ENCODE results near the gene KDM5A.
A peak's percentile ranks its signal among the peaks of the same experiment; 100 is the strongest.
"Not testable (repeated sequence)": the region's sequence is repeated elsewhere in the genome, so short reads cannot be mapped to it uniquely, and the experiment has no call there.

Gene KDM5A

GRCh38 chr12:389142-390096, at the start of gene KDM5A:
KDM5A (minus strand) TSS chr12:389320; CDS start chr12:389091, 229 bp downstream.
- DNase-seq (ENCODE audit: low read depth) = peak; percentile 97

GRCh38 chr12:435737-436136, 46.6 kb upstream of the KDM5A start:
- DNase-seq (ENCODE audit: low read depth) = not testable (repeated sequence)

- DNase-seq (ENCODE audit: low read depth) = no peak
These were observed 33.4 kb upstream of the KDM5A start for GRCh38 chr12:422526-422925.

- DNase-seq (ENCODE audit: low read depth) = no peak
These were observed 29.3 kb upstream of the KDM5A start for GRCh38 chr12:418432-418831.

- no peak for DNase-seq (ENCODE audit: low read depth)
These were observed 25.7 kb upstream of the KDM5A start for GRCh38 chr12:414859-415258.

GRCh38 chr12:402029-402389, 12.9 kb upstream of the KDM5A start:
- DNase-seq (ENCODE audit: low read depth) = peak; percentile 61

GRCh38 chr12:401235-402028, 12.3 kb upstream of the KDM5A start, which contains the start of gene CCDC77:
CCDC77 (plus strand) TSS chr12:401644; CDS start chr12:409384, 7,740 bp downstream.
- DNase-seq (ENCODE audit: low read depth) = peak; percentile 95

- no peak for DNase-seq (ENCODE audit: low read depth)
These were observed 11.7 kb upstream of the KDM5A start for GRCh38 chr12:400828-401227.

GRCh38 chr12:388541-389141, 479 bp downstream of the KDM5A start:
- peak; percentile 58 for DNase-seq (ENCODE audit: low read depth)

GRCh38 chr12:388012-388411, 1.1 kb downstream of the KDM5A start:
- DNase-seq (ENCODE audit: low read depth) = peak; percentile 16

- DNase-seq (ENCODE audit: low read depth) = peak; percentile 66
These were observed 2.5 kb downstream of the KDM5A start for GRCh38 chr12:386651-387050.

- not testable (repeated sequence) for DNase-seq (ENCODE audit: low read depth)
These were observed 18.2 kb downstream of the KDM5A start for GRCh38 chr12:370739-371485.

GRCh38 chr12:367972-368371, 21.1 kb downstream of the KDM5A start:
- DNase-seq (ENCODE audit: low read depth) = no peak

- no peak for DNase-seq (ENCODE audit: low read depth)
These were observed 22.3 kb downstream of the KDM5A start for GRCh38 chr12:366820-367219.

GRCh38 chr12:359091-359490, 30.0 kb downstream of the KDM5A start:
- DNase-seq (ENCODE audit: low read depth) = no peak

GRCh38 chr12:356276-356988, 32.7 kb downstream of the KDM5A start:
- DNase-seq (ENCODE audit: low read depth) = peak; percentile 20

- not testable (repeated sequence) for DNase-seq (ENCODE audit: low read depth)
These were observed 37.9 kb downstream of the KDM5A start for GRCh38 chr12:351197-351596.

- DNase-seq (ENCODE audit: low read depth) = not testable (repeated sequence)
These were observed 39.5 kb downstream of the KDM5A start for GRCh38 chr12:349625-350024.

- not testable (repeated sequence) for DNase-seq (ENCODE audit: low read depth)
These were observed 46.1 kb downstream of the KDM5A start for GRCh38 chr12:343036-343435.

GRCh38 chr12:337039-337438, 52.1 kb downstream of the KDM5A start:
- no peak for DNase-seq (ENCODE audit: low read depth)

GRCh38 chr12:334125-334524, 55.0 kb downstream of the KDM5A start:
- no peak for DNase-seq (ENCODE audit: low read depth)

Measured in ELR (cell line).